G401 (cell line): Measurements from ENCODE around the gene SIRT2. TPM values are rescaled to one million over a fixed set of nuclear protein-coding genes. Genes with fewer than 3 reads are reported as not detected.
"Not testable (repeated sequence)": the region's sequence is repeated elsewhere in the genome, so short reads cannot be mapped to it uniquely, and the experiment has no call there.

ENCODE experiments used
- DNase-seq: peaks from one replicate; pipeline ENCODE4 v3.0.0-alpha.2; 2015; ENCODE audit warnings: low spot score
- in situ Hi-C: cut with HindIII; loops from 2 replicates; pipeline ENCODE4 v1.10.0; 2016; ENCODE audit warnings: low sequenced_read_pairs, mixed read lengths
- total RNA-seq: library from RNA; depleted of rRNA; stranded (reverse); fragments of >200 nt; shearing (Covaris generic); gene quantifications from 2 replicates; pipeline ENCODE4 v1.2.3, GENCODE V29; 2014

The SIRT2 gene
- total RNA-seq, 1 experiment from 2014 or later: 122 TPM

DNA sequence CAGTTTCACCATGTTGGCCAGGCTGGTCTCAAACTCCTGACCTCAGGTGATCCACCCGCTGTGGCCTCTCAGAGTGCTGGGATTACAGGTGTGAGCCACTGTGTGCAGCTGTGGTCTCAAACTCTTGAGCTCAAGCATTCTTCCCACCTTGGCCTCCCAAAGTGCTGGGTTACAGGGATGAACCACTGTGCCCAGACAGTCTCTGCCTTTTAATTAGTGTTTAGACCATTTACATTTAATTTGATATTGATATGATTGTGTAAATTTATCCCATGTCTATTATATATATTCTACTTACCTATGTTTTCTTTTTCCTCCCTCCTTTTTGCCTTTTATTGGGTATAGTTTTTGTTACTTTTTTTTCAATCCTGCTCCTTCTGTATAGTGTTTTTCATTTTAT lies 2.3 kb upstream of the SIRT2 start:
- DNase-seq: no peak
- in situ Hi-C loops: no loop called here

DNA sequence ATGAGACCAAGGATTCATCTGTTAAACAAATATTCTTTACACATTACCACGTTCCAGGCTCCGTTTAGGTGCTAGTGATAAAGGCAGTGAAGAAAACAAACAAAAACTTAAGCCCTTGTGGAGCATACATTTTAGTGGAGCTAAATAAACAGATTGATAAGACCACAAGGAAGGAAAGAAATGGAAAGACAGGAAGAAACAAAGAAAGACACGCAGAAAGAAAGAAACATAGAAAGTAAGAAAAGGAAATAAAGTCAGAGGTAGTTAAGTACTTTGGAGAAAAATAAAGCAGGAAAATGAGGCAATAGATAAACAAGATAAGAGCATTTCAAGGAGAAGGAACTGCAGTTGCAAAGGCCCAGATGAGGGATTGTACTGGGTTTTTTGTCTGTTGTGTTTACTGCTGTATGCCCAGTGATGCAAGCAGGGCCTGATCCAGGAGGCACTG lies 1.3 kb upstream of the SIRT2 start:
- in situ Hi-C loops: no loop called here
- DNase-seq: no peak

- in situ Hi-C loops: no loop called here
- DNase-seq: no peak
Observed at GRCh38 chr19:38900202-38900629, 798 bp upstream of the SIRT2 start.

DNA sequence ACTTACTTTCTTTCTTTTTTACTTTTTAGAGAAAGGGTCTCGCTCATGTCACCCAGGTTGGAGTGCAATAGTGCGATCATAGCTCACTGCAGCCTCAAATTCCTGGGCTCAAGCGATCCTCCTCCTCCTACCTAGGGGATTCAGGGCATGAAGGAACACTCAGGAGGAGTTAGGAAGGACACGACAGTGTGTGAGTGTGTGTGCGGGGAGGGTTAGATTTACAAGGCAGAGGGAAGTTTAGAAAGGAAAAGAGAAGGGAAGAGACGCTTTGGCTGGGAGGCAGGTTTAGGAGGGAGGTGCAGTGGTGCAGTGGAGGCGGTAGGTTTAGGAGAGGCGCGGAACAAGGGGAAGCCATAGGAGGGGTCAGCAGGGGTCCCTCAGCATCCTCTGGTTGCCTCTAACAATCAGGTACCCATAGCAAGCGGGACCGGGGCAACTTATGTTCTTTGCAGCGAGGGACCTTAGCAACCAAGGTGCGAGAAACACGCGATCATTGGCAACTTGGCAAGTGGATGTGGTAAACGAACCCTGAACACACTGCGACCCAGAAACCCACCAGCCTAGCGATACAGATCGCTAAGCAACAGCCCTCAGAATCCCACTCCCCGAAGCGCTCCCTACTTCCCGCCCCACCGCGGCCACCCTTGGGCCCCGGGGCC lies 501 bp downstream of the SIRT2 start:
- in situ Hi-C loops: no loop called here
- peak; percentile 9 for DNase-seq

GRCh38 chr19:38894968-38895367 lies 4.5 kb downstream of the SIRT2 start:
- no peak for DNase-seq
- in situ Hi-C loops: no loop called here

GRCh38 chr19:38893341-38893771 lies 6.1 kb downstream of the SIRT2 start:
- DNase-seq: no peak
- in situ Hi-C loops: no loop called here

GRCh38 chr19:38892841-38893240 lies 6.6 kb downstream of the SIRT2 start:
- in situ Hi-C loops: no loop called here
- no peak for DNase-seq

DNA sequence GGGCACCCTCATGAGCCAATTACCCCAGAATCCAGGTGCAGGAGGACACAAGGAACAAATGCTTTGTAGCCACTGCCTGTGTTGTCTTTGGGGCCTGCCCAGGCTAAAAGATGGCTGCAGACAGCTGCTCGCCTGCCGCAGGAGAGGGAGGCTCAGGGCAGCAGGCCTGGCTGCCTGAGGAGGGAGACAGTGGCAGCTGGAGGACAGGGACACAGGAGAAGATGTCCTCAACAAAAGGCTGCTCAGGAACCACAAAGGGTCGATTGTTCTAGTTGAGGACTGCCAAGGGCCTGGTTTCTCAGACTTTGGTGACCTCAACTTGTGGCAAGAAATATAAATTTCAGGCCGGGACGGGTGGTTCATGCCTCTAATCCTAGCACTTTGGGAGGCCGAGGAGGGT lies 7.6 kb downstream of the SIRT2 start:
- in situ Hi-C loops: no loop called here
- no peak for DNase-seq

DNA sequence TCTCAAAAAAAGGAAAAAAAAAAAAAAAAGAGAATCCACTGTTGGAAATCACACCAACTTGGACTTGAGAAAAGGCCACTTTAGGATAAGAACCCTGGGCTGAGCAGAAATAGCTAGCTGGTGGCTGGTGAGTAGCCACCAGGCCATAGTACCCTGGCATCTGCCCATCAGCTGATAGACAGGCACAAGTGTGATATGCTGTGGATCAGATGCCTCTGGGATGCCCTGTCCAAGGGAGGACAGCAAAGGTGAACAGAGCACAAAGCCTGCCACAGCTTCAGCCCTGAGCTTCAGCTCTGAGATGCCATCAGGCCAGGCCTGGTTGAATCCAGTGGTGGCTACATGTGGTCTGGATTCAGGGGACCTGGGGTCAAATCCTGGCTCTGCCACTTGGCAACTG lies 8.7 kb downstream of the SIRT2 start:
- in situ Hi-C loops: no loop called here
- no peak for DNase-seq

- in situ Hi-C loops: no loop called here
- no peak for DNase-seq
Observed at GRCh38 chr19:38889803-38890202, 9.6 kb downstream of the SIRT2 start.

- in situ Hi-C loops: no loop called here
- DNase-seq: peak; percentile 84
Observed at GRCh38 chr19:38888876-38889275, 10.5 kb downstream of the SIRT2 start.

DNA sequence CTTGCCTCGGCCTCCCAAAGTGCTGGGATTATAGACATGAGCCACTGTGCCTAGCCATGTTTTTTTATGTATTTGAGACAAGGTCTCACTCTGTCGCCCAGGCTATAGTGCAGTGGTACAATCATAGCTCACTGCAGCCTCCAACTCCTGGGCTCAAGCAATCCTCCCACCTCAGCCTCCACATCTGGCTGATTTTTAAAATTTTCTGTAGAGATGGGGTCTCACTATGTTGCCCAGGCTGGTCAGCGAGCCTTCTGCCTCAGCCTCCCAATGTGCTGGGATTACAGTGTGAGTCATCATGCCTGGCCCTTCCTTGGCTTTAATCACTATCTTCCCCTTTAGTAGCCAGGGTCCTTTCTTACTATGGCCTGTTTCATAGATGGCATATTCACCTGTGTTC lies 14.7 kb downstream of the SIRT2 start:
- DNase-seq, in situ Hi-C loops: not testable (repeated sequence)

DNA sequence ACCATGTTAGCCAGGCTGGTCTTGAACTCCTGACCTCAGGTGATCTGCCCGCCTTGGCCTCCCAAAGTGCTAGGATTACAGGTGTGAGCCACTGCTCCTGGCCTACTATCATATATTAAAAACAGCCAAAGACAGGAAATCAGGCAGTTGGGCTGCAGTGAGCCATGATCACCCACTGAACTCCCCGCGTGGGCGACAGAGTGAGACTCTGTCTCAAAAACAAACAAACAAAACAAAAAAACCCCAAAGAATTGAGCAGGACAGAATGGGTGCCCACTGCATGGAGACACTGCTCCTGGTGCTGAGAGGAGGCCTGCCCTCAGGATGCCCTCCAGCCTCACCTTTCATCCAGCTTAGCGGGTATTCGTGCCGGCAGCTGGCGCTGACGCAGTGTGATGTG lies 16.1 kb downstream of the SIRT2 start:
- DNase-seq: no peak
- in situ Hi-C loops: no loop called here

DNA sequence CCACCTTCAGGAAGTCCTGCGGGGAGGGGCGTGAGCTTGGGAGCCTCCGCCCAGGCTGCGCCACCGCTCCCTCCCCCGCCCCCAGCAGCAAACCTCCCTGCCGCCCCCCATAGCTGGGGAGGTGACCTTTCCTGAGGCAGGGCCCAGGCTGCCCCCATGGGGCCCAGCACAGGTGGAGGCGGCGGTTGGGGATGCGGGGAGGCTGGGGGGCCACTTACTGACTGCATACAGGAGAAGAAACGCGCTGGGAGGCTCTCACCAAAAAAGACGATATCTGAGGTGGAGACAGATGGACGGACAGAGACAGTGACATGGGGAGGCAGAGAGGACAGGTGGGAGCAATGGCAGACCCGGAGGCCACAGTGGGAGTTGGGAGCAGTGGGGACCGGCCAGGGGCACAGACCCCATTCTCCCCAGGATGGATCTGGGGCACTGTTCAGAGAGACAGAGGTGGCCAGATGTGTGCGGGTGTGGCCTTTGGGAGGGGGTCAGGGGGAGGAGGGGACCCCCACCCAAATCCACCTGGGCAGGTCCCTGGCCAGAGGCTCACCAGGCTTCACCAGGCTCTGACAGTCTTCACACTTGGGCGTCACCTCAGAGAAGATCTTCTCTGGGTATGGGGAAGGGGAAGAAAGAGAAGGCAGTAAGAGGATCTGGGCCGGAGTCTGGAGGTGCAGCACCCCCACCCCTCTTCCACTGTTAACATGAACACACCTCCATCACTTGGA lies 18.4 kb downstream of the SIRT2 start:
- in situ Hi-C loops: no loop called here
- DNase-seq: no peak

GRCh38 chr19:38880076-38880881 lies 19.1 kb downstream of the SIRT2 start:
- no peak for DNase-seq
- in situ Hi-C loops: no loop called here

DNA sequence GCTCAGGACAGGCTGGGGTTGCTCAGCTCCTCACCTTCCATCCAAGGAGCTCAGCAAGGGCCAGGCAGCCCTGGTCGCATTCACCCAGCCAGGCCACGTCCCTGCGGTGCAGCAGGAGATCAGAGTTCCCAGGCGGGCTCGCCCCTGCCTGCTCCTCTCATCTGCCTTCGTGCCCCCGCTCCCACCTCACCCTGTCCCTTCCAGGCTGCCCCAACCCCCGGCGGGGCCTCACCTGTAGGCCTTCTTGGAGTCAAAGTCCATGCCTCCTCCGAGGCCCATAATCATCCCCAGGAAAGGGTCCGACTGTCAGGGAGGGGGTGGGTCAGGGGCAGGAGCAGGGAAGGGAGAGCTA lies 20.0 kb downstream of the SIRT2 start:
- no peak for DNase-seq
- in situ Hi-C loops: no loop called here

GRCh38 chr19:38878575-38879399 lies 20.6 kb downstream of the SIRT2 start:
- DNase-seq: no peak
- in situ Hi-C loops: no loop called here

GRCh38 chr19:38877781-38878574 lies 21.4 kb downstream of the SIRT2 start, which contains the start of gene RINL:
Gene RINL (minus strand): TSS chr19:38878275. CDS start chr19:38876742, 1,533 bp downstream.
- in situ Hi-C loops: no loop called here
- DNase-seq: no peak
